Measurements from ENCODE around the gene PNMT. TPM values are rescaled to one million over a fixed set of nuclear protein-coding genes. Genes with fewer than 3 reads are reported as not detected.

PNMT gene
- total and polyA plus RNA-seq, 2 of the 13 experiments (the other 11 are each of a cell fraction or from before 2014, with no cell fraction given) = 0.25 TPM; not detected in 1

DNA sequence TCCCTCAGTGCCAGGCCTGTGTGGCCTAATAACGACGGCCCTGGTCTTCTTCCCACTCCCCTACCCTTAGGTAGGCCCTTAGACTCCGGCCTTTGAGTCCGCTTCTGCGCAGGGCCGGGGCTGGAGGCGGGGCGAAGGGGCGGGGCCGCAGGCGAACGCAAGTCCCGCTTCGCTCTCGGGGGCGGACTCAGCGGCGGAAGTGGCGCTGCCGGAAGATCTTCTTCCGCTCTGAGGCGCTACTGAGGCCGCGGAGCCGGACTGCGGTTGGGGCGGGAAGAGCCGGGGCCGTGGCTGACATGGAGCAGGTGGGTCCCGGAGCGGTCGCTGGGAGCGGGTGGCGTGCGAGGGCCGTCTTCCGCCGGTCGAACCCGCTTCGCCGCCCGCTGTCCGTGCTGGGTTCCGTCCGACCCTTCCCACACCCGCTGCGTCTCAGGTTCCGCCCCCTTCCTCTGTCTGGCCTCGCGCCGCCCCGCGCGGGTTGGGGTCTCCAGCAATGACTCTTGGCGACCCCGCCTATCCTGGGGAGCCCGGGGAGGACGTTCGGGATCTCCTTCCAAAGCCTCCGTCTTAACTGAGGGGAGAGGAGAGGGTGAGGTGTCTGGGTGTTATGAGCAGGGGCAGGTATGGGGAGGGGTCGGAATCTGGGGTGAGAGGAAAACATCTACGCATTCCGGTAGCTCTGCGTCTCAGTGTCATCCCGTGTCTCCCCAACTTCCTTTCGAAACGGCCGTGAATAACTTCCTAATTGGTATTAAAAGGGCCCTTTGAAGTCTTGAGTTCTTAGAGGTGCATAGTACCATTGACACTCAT, 31.1 kb upstream of the PNMT start, which contains the start of gene STARD3 (continued):
- no peak for TF ChIP-seq ZNF569 (CRISPR knock-in tag; IDR thresholded peaks at IDR 0.05; ENCODE audit: borderline replicate concordance)
- TF ChIP-seq POLR2A (IDR thresholded peaks at IDR 0.05; ENCODE audit: insufficient read depth in 1 of 2, low read depth in 2 of 2, low read length in 2 of 2) = peak; percentile 63 to 84
- TF ChIP-seq CBFB (CRISPR knock-in tag; IDR thresholded peaks at IDR 0.05) = peak; percentile 66; the same call in 1 of the 2 replicates
- peak; percentile 84; the same call in 1 of the 2 replicates for TF ChIP-seq ZNF484 (CRISPR knock-in tag; IDR thresholded peaks at IDR 0.05; ENCODE audit: borderline replicate concordance, low read depth)
- TF ChIP-seq ZNF619 (CRISPR knock-in tag; IDR thresholded peaks at IDR 0.05) = peak; percentile 54; the same call in 1 of the 2 replicates
- peak; percentile 86 for TF ChIP-seq KMT2A (CRISPR knock-in tag; IDR thresholded peaks at IDR 0.05)
- TF ChIP-seq, protein P1, sequence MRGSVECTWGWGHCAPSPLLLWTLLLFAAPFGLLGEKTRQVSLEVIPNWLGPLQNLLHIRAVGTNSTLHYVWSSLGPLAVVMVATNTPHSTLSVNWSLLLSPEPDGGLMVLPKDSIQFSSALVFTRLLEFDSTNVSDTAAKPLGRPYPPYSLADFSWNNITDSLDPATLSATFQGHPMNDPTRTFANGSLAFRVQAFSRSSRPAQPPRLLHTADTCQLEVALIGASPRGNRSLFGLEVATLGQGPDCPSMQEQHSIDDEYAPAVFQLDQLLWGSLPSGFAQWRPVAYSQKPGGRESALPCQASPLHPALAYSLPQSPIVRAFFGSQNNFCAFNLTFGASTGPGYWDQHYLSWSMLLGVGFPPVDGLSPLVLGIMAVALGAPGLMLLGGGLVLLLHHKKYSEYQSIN (CRISPR knock-in tag; IDR thresholded peaks at IDR 0.05; ENCODE audit: borderline replicate concordance) = no peak
- TF ChIP-seq ZSCAN21 (CRISPR knock-in tag; IDR thresholded peaks at IDR 0.05; ENCODE audit: borderline replicate concordance) = peak; percentile 85; the same call in 1 of the 2 replicates
- no peak for TF ChIP-seq ZNF644 (CRISPR knock-in tag; IDR thresholded peaks at IDR 0.05; ENCODE audit: low read depth)
- TF ChIP-seq SP1 (IDR thresholded peaks at IDR 0.05) = no peak
- TF ChIP-seq SP1 (CRISPR knock-in tag; IDR thresholded peaks at IDR 0.05) = peak; percentile 85
- TF ChIP-seq BATF2 (CRISPR knock-in tag; IDR thresholded peaks at IDR 0.05) = no peak
- no peak for TF ChIP-seq SP140L (CRISPR knock-in tag; IDR thresholded peaks at IDR 0.05; ENCODE audit: borderline replicate concordance)
- no peak for TF ChIP-seq ZNF879 (CRISPR knock-in tag; IDR thresholded peaks at IDR 0.05)
- no peak for TF ChIP-seq REL (CRISPR knock-in tag; conservative IDR thresholded peaks at IDR 0.05)
- TF ChIP-seq, protein P2, sequence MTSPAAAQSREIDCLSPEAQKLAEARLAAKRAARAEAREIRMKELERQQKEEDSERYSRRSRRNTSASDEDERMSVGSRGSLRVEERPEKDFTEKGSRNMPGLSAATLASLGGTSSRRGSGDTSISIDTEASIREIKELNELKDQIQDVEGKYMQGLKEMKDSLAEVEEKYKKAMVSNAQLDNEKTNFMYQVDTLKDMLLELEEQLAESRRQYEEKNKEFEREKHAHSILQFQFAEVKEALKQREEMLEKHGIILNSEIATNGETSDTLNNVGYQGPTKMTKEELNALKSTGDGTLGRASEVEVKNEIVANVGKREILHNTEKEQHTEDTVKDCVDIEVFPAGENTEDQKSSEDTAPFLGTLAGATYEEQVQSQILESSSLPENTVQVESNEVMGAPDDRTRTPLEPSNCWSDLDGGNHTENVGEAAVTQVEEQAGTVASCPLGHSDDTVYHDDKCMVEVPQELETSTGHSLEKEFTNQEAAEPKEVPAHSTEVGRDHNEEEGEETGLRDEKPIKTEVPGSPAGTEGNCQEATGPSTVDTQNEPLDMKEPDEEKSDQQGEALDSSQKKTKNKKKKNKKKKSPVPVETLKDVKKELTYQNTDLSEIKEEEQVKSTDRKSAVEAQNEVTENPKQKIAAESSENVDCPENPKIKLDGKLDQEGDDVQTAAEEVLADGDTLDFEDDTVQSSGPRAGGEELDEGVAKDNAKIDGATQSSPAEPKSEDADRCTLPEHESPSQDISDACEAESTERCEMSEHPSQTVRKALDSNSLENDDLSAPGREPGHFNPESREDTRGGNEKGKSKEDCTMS (CRISPR knock-in tag; conservative IDR thresholded peaks at IDR 0.05) = no peak
- TF ChIP-seq, protein P3, sequence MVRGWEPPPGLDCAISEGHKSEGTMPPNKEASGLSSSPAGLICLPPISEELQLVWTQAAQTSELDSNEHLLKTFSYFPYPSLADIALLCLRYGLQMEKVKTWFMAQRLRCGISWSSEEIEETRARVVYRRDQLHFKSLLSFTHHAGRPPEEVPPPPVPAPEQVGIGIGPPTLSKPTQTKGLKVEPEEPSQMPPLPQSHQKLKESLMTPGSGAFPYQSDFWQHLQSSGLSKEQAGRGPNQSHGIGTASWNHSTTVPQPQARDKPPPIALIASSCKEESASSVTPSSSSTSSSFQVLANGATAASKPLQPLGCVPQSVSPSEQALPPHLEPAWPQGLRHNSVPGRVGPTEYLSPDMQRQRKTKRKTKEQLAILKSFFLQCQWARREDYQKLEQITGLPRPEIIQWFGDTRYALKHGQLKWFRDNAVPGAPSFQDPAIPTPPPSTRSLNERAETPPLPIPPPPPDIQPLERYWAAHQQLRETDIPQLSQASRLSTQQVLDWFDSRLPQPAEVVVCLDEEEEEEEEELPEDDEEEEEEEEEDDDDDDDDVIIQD (CRISPR knock-in tag; IDR thresholded peaks at IDR 0.05; ENCODE audit: low read depth) = no peak; the same call in 1 of the 2 replicates
- peak; percentile 33; the same call in 1 of the 2 replicates for TF ChIP-seq ZHX1 (CRISPR knock-in tag; IDR thresholded peaks at IDR 0.05; ENCODE audit: low read depth)
- TF ChIP-seq PAWR (CRISPR knock-in tag; IDR thresholded peaks at IDR 0.05; ENCODE audit: borderline replicate concordance) = no peak
- TF ChIP-seq ZNF180 (CRISPR knock-in tag; IDR thresholded peaks at IDR 0.05; ENCODE audit: borderline replicate concordance, low read depth) = no peak
- TF ChIP-seq SIN3A (IDR thresholded peaks at IDR 0.05; ENCODE audit: borderline replicate concordance, low read depth, low read length) = peak; percentile 33; the same call in 1 of the 2 replicates
